HG03521 (cell line): ENCODE measurements around the gene KISS1R.
"Not testable (repeated sequence)": the region's sequence is repeated elsewhere in the genome, so short reads cannot be mapped to it uniquely, and the experiment has no call there.

Experiments
- ATAC-seq: cut with Tn5 transposase; IDR thresholded peaks from one replicate; pipeline ENCODE4 v1.9.1; 2021; ENCODE audit warnings: mild to moderate bottlenecking, moderate library complexity; ENCODE audit not compliant: unreplicated experiment

The KISS1R gene

GRCh38 chr19:917323-918151, at the start of gene KISS1R:
Gene KISS1R (plus strand): TSS chr19:917333. CDS start chr19:917503, 170 bp downstream.
- no peak for ATAC-seq

- ATAC-seq = no peak
Observed at GRCh38 chr19:867855-868457, 49.2 kb upstream of the KISS1R start.

GRCh38 chr19:868458-869244, 48.5 kb upstream of the KISS1R start:
- ATAC-seq = no peak

- no peak for ATAC-seq
Observed at GRCh38 chr19:869245-870177, 47.6 kb upstream of the KISS1R start.

GRCh38 chr19:870314-870713, 46.8 kb upstream of the KISS1R start:
- no peak for ATAC-seq

- no peak for ATAC-seq
Observed at GRCh38 chr19:870963-871401, 46.2 kb upstream of the KISS1R start.

GRCh38 chr19:871446-872265, 45.5 kb upstream of the KISS1R start:
- no peak for ATAC-seq

GRCh38 chr19:872266-872951, 44.7 kb upstream of the KISS1R start:
- ATAC-seq = no peak

GRCh38 chr19:873084-873483, 44.0 kb upstream of the KISS1R start:
- ATAC-seq = no peak

- no peak for ATAC-seq
Observed at GRCh38 chr19:873561-874041, 43.5 kb upstream of the KISS1R start.

GRCh38 chr19:875265-875879, 41.8 kb upstream of the KISS1R start:
- no peak for ATAC-seq

GRCh38 chr19:876089-876488, 41.0 kb upstream of the KISS1R start:
- no peak for ATAC-seq

- no peak for ATAC-seq
Observed at GRCh38 chr19:876780-877314, 40.3 kb upstream of the KISS1R start.

- ATAC-seq = not testable (repeated sequence)
Observed at GRCh38 chr19:877992-878660, 39.0 kb upstream of the KISS1R start.

- ATAC-seq = not testable (repeated sequence)
Observed at GRCh38 chr19:878751-879561, 38.2 kb upstream of the KISS1R start.

- ATAC-seq = no peak
Observed at GRCh38 chr19:879711-880438, 37.3 kb upstream of the KISS1R start.
